K562 (cell line): ENCODE results near the gene FILIP1L. TPM values are rescaled to one million over a fixed set of nuclear protein-coding genes. Genes with fewer than 3 reads are reported as not detected.

Experiments used
- ATAC-seq: fragments of 200-7000 bp; cut with Tn5 transposase; 3 replicates; pipeline ENCODE4 v1.9.1; 2020; ENCODE audit warnings: moderate library complexity
- BruUV-seq: library from RNA; stranded (reverse); fragments of 400-500 nt; replicated peaks from 2 replicates; lab custom pipeline; 2021; lab: Mats Ljungman, UMichigan
- CTCF ChIA-PET: fragments of 300-600 bp; formaldehyde crosslinking; extraction: SDS; loops from one replicate; lab custom pipeline; 2021; ENCODE audit warnings: low intra/inter-chr PET ratio; lab: Yijun Ruan, JAX
- POLR2A ChIA-PET: fragments of 300-600, 350-650 bp; sonication (Branson Sonifier 250); formaldehyde crosslinking; extraction: SDS; loops from one replicate; lab custom pipeline; 2021; ENCODE audit warnings: antibody characterized with exemption, inconsistent platforms; lab: Yijun Ruan, JAX
- DNase-seq, 4 experiments: peaks; one replicate each; pipeline versions ENCODE4 v3.0.0 to v3.0.0-alpha.2; 2011 to 2018; ENCODE audit warnings: low spot score in 3 of 4, mixed read lengths in 3 of 4; ENCODE audit errors: extremely low read depth in 1 of 4
- FAIRE-seq: peaks from 2 replicates; lab custom pipeline; 2011; peaks lifted over from hg19 to GRCh38; lab: Jason Lieb, UNC
- H2AFZ ChIP-seq: 2 replicates; pipeline ENCODE4 v1.6.0; 2011; ENCODE audit warnings: low read depth, low read length, control low read depth, inconsistent platforms
- H3K27ac ChIP-seq: fragments of 200-600 bp; 3 replicates; pipeline ENCODE4 v1.8.0; 2011; ENCODE audit warnings: low read depth, mild to moderate bottlenecking, control low read depth, inconsistent platforms, low read length, moderate library complexity, mixed read lengths; ENCODE audit errors: extremely low read depth
- H3K27me3 ChIP-seq, 2 experiments: fragments of 300-600 bp in 1 of 2; 2 replicates in 1 of 2; 3 replicates in 1 of 2; pipeline versions ENCODE4 v1.6.0 to v1.8.0; 2011; ENCODE audit warnings: inconsistent platforms in 2 of 2, low read length in 2 of 2, mild to moderate bottlenecking in 1 of 2, mixed read lengths in 1 of 2, moderate library complexity in 1 of 2; ENCODE audit not compliant: control insufficient read depth in 2 of 2, insufficient read depth in 2 of 2
- H3K36me3 ChIP-seq: fragments of 300-600 bp; 3 replicates; pipeline ENCODE4 v1.8.0; 2011; ENCODE audit warnings: mild to moderate bottlenecking, low read length, inconsistent platforms; ENCODE audit not compliant: control insufficient read depth, insufficient read depth
- H3K4me1 ChIP-seq, 2 experiments: fragments of 200-600 bp in 1 of 2; replicated peaks in 1 of 2; 2 replicates in 1 of 2; 3 replicates in 1 of 2; pipeline versions ENCODE4 v1.5.1 to v1.8.0; 2011; ENCODE audit warnings: inconsistent platforms in 2 of 2, low read length in 2 of 2, mild to moderate bottlenecking in 1 of 2, mixed read lengths in 1 of 2, moderate library complexity in 1 of 2; ENCODE audit not compliant: control insufficient read depth in 2 of 2, insufficient read depth in 2 of 2
- H3K4me2 ChIP-seq: 2 replicates; pipeline ENCODE4 v1.6.1; 2011; ENCODE audit warnings: low read length, control low read depth, inconsistent platforms, mixed read lengths; ENCODE audit not compliant: insufficient read depth
- H3K4me3 ChIP-seq: fragments of 200-600 bp; sonication (generic), shearing (Covaris generic); 2 replicates; pipeline ENCODE4 v1.5.1; 2016; ENCODE audit warnings: control low read depth, inconsistent platforms
- H3K79me2 ChIP-seq: fragments of 200-600 bp; 3 replicates; pipeline ENCODE4 v1.8.0; 2011; ENCODE audit warnings: low read length, inconsistent platforms; ENCODE audit not compliant: control insufficient read depth, insufficient read depth
- H3K9ac ChIP-seq, 2 experiments: 2 replicates each; pipeline versions ENCODE4 v1.6.0 to v1.6.1; 2011; ENCODE audit warnings: low read depth in 2 of 2, low read length in 2 of 2, control low read depth in 1 of 2, inconsistent platforms in 1 of 2, mild to moderate bottlenecking in 1 of 2, mixed read lengths in 1 of 2; ENCODE audit not compliant: insufficient read depth in 1 of 2
- H3K9me1 ChIP-seq: one replicate; pipeline ENCODE4 v1.6.0; 2011; ENCODE audit warnings: inconsistent platforms, mild to moderate bottlenecking, low read length, moderate library complexity; ENCODE audit not compliant: control insufficient read depth, insufficient read depth
- H3K9me3 ChIP-seq: replicated peaks from 2 replicates; pipeline ENCODE4 v1.5.1; 2011; ENCODE audit warnings: low read depth, low read length, inconsistent platforms; ENCODE audit not compliant: control insufficient read depth, insufficient read depth
- H4K20me1 ChIP-seq: replicated peaks from 2 replicates; pipeline ENCODE4 v1.6.1; 2011; ENCODE audit warnings: low read length, inconsistent platforms, mixed read lengths; ENCODE audit not compliant: control insufficient read depth, insufficient read depth
- E2F5 ChIP-seq: sonication (generic); formaldehyde crosslinking; IDR thresholded peaks from 2 replicates; pipeline ENCODE4 v1.8.0; 2022; ENCODE audit warnings: mild to moderate bottlenecking, missing genetic modification reagents
- GABPB1 ChIP-seq: sonication (generic); formaldehyde crosslinking; IDR thresholded peaks from 2 replicates; pipeline ENCODE4 v1.8.0; 2022; ENCODE audit warnings: mild to moderate bottlenecking, missing genetic modification reagents
- LCOR ChIP-seq: sonication (generic); formaldehyde crosslinking; IDR thresholded peaks from 2 replicates; pipeline ENCODE4 v1.8.0; 2022; ENCODE audit warnings: mild to moderate bottlenecking, missing genetic modification reagents
- NELFE ChIP-seq: IDR thresholded peaks from 2 replicates; pipeline ENCODE4 v1.6.1; 2011; ENCODE audit warnings: mild to moderate bottlenecking; ENCODE audit not compliant: insufficient read depth, insufficient read length
- NR2F6 ChIP-seq: fragments of 450-650 bp; formaldehyde crosslinking; IDR thresholded peaks from 2 replicates; pipeline ENCODE4 v1.4.0; 2020; ENCODE audit warnings: mild to moderate bottlenecking
- PRDM10 ChIP-seq: fragments of 450-650 bp; IDR thresholded peaks from 2 replicates; pipeline ENCODE4 v1.6.1; 2018; ENCODE audit not compliant: partially characterized antibody
- PTTG1 ChIP-seq: fragments of 450-650 bp; IDR thresholded peaks from 2 replicates; pipeline ENCODE4 v1.6.1; 2016; ENCODE audit warnings: low read depth, mild to moderate bottlenecking, missing genetic modification characterization, missing compliant biosample characterization
- SIRT6 ChIP-seq: IDR thresholded peaks from one replicate; pipeline ENCODE4 v1.6.1; 2012; ENCODE audit warnings: low read depth, mild to moderate bottlenecking, control low read depth, inconsistent platforms, low read length, moderate library complexity
- SPI1 ChIP-seq: IDR thresholded peaks from 2 replicates; pipeline ENCODE4 v1.6.1; 2011; ENCODE audit warnings: low read depth, low read length, control low read depth, borderline replicate concordance
- ZBTB11 ChIP-seq, 3 experiments: fragments of 200-800 bp in 1 of 3; fragments of 250-450 bp in 1 of 3; fragments of 450-650 bp in 1 of 3; sonication (Bioruptor Pico) in 1 of 3; sonication (Bioruptor generic) in 1 of 3; formaldehyde crosslinking in 1 of 3; IDR thresholded peaks; 2 replicates each; pipeline versions ENCODE4 v1.6.1 to v1.8.0; 2016 to 2022; ENCODE audit warnings: mild to moderate bottlenecking in 2 of 3, missing genetic modification characterization in 2 of 3, missing compliant biosample characterization in 1 of 3, moderate library complexity in 1 of 3
- ZNF280B ChIP-seq: fragments of 250-450 bp; sonication (Bioruptor Pico); IDR thresholded peaks from 2 replicates; pipeline ENCODE4 v1.5.1; 2021; ENCODE audit warnings: mild to moderate bottlenecking
- ZNF316 ChIP-seq: fragments of 450-650 bp; IDR thresholded peaks from 2 replicates; pipeline ENCODE4 v1.6.1; 2016
- WGBS: fragments of 100-300 bp; shearing (Covaris generic); methylation state at CpG from one replicate; pipeline ENCODE4 v1.1.6; 2016; ENCODE audit warnings: low coverage, mixed read lengths; ENCODE audit not compliant: insufficient coverage; ENCODE audit errors: missing lambda C conversion rate; 5-methylcytosine and 5-hydroxymethylcytosine counted together
- in situ Hi-C: fragments of 300-500 bp; cut with MboI; formaldehyde crosslinking; loops from 4 replicates; pipeline ENCODE4 v1.15.0; 2018; ENCODE audit warnings: inconsistent platforms, mixed read lengths
- intact Hi-C: fragments of 100-400 bp; cut with micrococcal nuclease; formaldehyde crosslinking; loops from 2 replicates; pipeline ENCODE4 v1.14.2; 2022
- polyA plus RNA-seq, 8 experiments: library from polyadenylated mRNA; depleted of rRNA in 4 of 8; stranded (reverse) in 5 of 8; unstranded in 3 of 8; fragments of >200 nt; fragmentation: Nextera tagmentation in 2 of 8; fragmentation: Illumina TruSeq in 1 of 8; extraction: Ambion mirVana in 2 of 8; extraction: Trizol in 1 of 8; gene quantifications; 2 replicates each; pipeline versions ENCODE4 v1.2.1 to v1.2.3, GENCODE V29; 2011 to 2014; ENCODE audit warnings: inconsistent platforms in 1 of 8, missing spikeins in 1 of 8
- total RNA-seq, 7 experiments: library from RNA; depleted of rRNA in 6 of 7; stranded (reverse); fragments of >200 nt in 6 of 7; fragmentation: Illumina TruSeq in 2 of 7; extraction: Trizol in 2 of 7; gene quantifications; 2 replicates each; pipeline versions ENCODE4 v1.2.1 to v1.2.3, GENCODE V29; 2011 to 2021; ENCODE audit warnings: low replicate concordance in 1 of 7

Gene FILIP1L
- total and polyA plus RNA-seq, 9 of the 15 experiments (the other 6 are each of a cell fraction or from before 2014, with no cell fraction given) = 0.50 to 2.1 (median 1.1) TPM

- H3K4me2 ChIP-seq = no peak overlapping the region
- WGBS = 85% methylated on average over 2 of the region's 2 CpGs
- no peak overlapping the region for H3K4me3 ChIP-seq
- H3K27me3 ChIP-seq = no peaks in the 10 kb centered on the region
- peaks cover 6% of the 10 kb centered on the region; the same call in 1 of the 3 replicates for H3K36me3 ChIP-seq
- no peaks in the 10 kb centered on the region for H4K20me1 ChIP-seq
- in situ Hi-C loops (no loop called here), intact Hi-C loops (no loop called here)
- TF ChIP-seq LCOR (CRISPR knock-in tag) = no peak
- peak; percentile 39; the same call in 1 of the 2 replicates for TF ChIP-seq SPI1
- TF ChIP-seq GABPB1 = no peak
- no peak for TF ChIP-seq PTTG1
- no peak for TF ChIP-seq ZBTB11 (CRISPR knock-in tag; IDR thresholded peaks at IDR 0.05)
- TF ChIP-seq PRDM10 = no peak
- no peak for TF ChIP-seq ZNF280B (CRISPR knock-in tag)
- TF ChIP-seq ZNF316 = 0 out of 2 replicates have a peak, but pooled peaks have one; percentile 6
- no peak for TF ChIP-seq E2F5 (CRISPR knock-in tag)
- TF ChIP-seq SIRT6 = no peak
- TF ChIP-seq NR2F6 = no peak
- TF ChIP-seq NELFE = no peak
- H3K9me3 ChIP-seq = no peaks in the 10 kb centered on the region
- DNase-seq = no peak
- POLR2A ChIA-PET = no interaction called here
- peaks cover 6 to 8% of the 10 kb centered on the region in 2 experiments; a peak in 4 of 5 replicates for H3K4me1 ChIP-seq
- peaks cover 51% of the 10 kb centered on the region for H3K79me2 ChIP-seq
- CTCF ChIA-PET = no interaction called here
- FAIRE-seq = no peak
- no peak overlapping the region for H2AFZ ChIP-seq
- BruUV-seq = no TSS peak
- no peak overlapping the region for H3K9ac ChIP-seq
- no peaks in the 10 kb centered on the region for H3K9me1 ChIP-seq
- no peak for ATAC-seq
- no peak overlapping the region for H3K27ac ChIP-seq
These were observed 235.0 kb downstream of the FILIP1L start for GRCh38 chr3:99879275-99879674.
